IgD-negative memory B cell (primary cell): ENCODE results near the gene TAOK3. TPM values are rescaled to one million over a fixed set of nuclear protein-coding genes. Genes with fewer than 3 reads are reported as not detected.
"Not testable (repeated sequence)": the region's sequence is repeated elsewhere in the genome, so short reads cannot be mapped to it uniquely, and the experiment has no call there.

Experiments
- H3K27ac Mint-ChIP-seq, 3 donors: one replicate each; pipeline ENCODE4 v1.8.0; 2020 to 2022; ENCODE audit warnings: mild to moderate bottlenecking in 3 of 3, mixed read lengths in 3 of 3, moderate library complexity in 1 of 3
- H3K27me3 Mint-ChIP-seq: one replicate; pipeline ENCODE4 v1.8.0; 2021; ENCODE audit warnings: mixed read lengths
- H3K36me3 Mint-ChIP-seq: one replicate; pipeline ENCODE4 v1.8.0; 2020; ENCODE audit warnings: mild to moderate bottlenecking, mixed read lengths
- H3K4me1 Mint-ChIP-seq, 3 donors: one replicate each; pipeline ENCODE4 v1.8.0; 2020 to 2022; ENCODE audit warnings: mixed read lengths in 3 of 3, mild to moderate bottlenecking in 1 of 3
- H3K4me3 Mint-ChIP-seq, 4 donors: one replicate each; pipeline ENCODE4 v1.8.0; 2020 to 2022; ENCODE audit warnings: mild to moderate bottlenecking in 4 of 4, mixed read lengths in 4 of 4, moderate library complexity in 3 of 4
- H3K9me3 Mint-ChIP-seq, 3 donors: one replicate each; pipeline ENCODE4 v1.8.0; 2020 to 2021; ENCODE audit warnings: mixed read lengths in 3 of 3, mild to moderate bottlenecking in 1 of 3
- polyA plus RNA-seq: library from polyadenylated mRNA; unstranded; fragments of 300-500 nt; fragmentation: Illumina TruSeq; gene quantifications from one replicate; pipeline ENCODE4 v1.2.3, GENCODE V29; 2021

Gene TAOK3
- polyA plus RNA-seq, 1 donor from 2014 or later, result 107 TPM

- Mint-ChIP-seq H3K27me3 (no peaks in the 10 kb centered on the region), H3K9me3 (no peaks in the 10 kb centered on the region), H3K4me3 (peak overlapping the region in 1 of 4 donors; percentile 7), H3K36me3 (no peaks in the 10 kb centered on the region), H3K4me1 (peaks cover 42 to 62% (median 48%) of the 10 kb centered on the region in 3 donors), H3K27ac (no peak overlapping the region)
Observed at GRCh38 chr12:118311666-118312065, 61.0 kb downstream of the TAOK3 start.

GRCh38 chr12:118310320-118310719, 62.4 kb downstream of the TAOK3 start:
- no peaks in the 10 kb centered on the region for H3K9me3 Mint-ChIP-seq
- no peak overlapping the region for H3K4me3 Mint-ChIP-seq
- no peaks in the 10 kb centered on the region for H3K36me3 Mint-ChIP-seq
- no peaks in the 10 kb centered on the region for H3K27me3 Mint-ChIP-seq
- H3K4me1 Mint-ChIP-seq, result peaks cover 35 to 49% (median 47%) of the 10 kb centered on the region in 3 donors
- no peak overlapping the region for H3K27ac Mint-ChIP-seq

GRCh38 chr12:118308006-118308405, 64.7 kb downstream of the TAOK3 start:
- H3K27ac Mint-ChIP-seq, result peak overlapping the region in 1 of 3 donors; percentile 90
- not testable (repeated sequence) for H3K36me3 Mint-ChIP-seq, H3K9me3 Mint-ChIP-seq, H3K27me3 Mint-ChIP-seq
- H3K4me3 Mint-ChIP-seq, result peak overlapping the region in 2 of 4 donors; percentile 24 to 67
- H3K4me1 Mint-ChIP-seq, result peaks cover 26 to 36% (median 36%) of the 10 kb centered on the region in 3 donors

- no peaks in the 10 kb centered on the region for H3K27me3 Mint-ChIP-seq
- peak overlapping the region in 2 of 3 donors; percentile 47 to 90 for H3K27ac Mint-ChIP-seq
- H3K4me3 Mint-ChIP-seq, result peak overlapping the region in 2 of 4 donors; percentile 51 to 67
- peaks cover 27 to 37% (median 35%) of the 10 kb centered on the region in 3 donors for H3K4me1 Mint-ChIP-seq
- no peaks in the 10 kb centered on the region for H3K9me3 Mint-ChIP-seq
- no peaks in the 10 kb centered on the region for H3K36me3 Mint-ChIP-seq
Observed at GRCh38 chr12:118307069-118307954, 65.4 kb downstream of the TAOK3 start.

DNA sequence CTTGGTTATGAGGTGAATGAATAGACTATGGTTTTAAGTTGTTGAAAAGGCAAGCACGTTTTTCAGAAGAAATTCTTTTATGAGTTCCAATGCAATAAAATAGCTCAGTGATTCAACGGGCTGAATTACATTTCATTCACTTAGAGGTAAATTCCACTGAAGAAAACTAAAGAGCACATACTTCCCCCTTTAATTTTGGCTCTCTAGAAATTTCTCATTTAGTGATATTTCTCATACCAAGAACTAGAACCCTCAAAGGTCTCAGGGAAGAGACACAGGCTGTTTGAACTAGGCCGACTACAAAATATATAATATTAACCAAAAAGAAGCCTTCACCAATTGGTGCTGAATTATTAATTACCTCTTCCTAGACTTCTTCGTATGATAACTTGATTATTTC, 68.6 kb downstream of the TAOK3 start:
- Mint-ChIP-seq H3K27me3 (no peaks in the 10 kb centered on the region), H3K4me3 (no peak overlapping the region), H3K36me3 (no peaks in the 10 kb centered on the region), H3K27ac (no peak overlapping the region), H3K9me3 (no peaks in the 10 kb centered on the region), H3K4me1 (peaks cover 43 to 48% (median 47%) of the 10 kb centered on the region in 3 donors)

DNA sequence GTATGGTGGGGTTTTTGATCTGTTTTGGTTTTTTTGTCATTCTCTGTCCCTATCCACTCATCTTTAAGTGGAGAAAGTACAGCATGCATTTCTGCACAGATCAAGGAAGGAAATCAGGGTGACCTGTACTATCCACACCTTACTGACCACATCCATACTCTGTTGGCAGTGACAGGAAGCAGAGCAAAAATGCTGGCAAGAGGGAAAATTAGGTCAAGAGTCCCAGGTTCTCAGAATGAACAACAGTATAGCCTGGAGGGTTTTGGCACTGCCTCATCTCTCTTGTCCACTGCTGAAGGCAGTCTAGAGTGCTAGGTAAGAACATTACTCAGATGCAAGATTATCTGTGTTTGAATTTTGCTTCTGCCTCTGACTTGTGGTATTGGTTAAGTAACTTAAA, 70.7 kb downstream of the TAOK3 start:
- Mint-ChIP-seq H3K27ac (peak overlapping the region in 1 of 3 donors; percentile 54), H3K36me3 (no peaks in the 10 kb centered on the region), H3K4me3 (peak overlapping the region in 1 of 4 donors; percentile 29), H3K9me3 (no peaks in the 10 kb centered on the region), H3K27me3 (no peaks in the 10 kb centered on the region), H3K4me1 (peaks cover 31 to 40% (median 36%) of the 10 kb centered on the region in 3 donors)

DNA sequence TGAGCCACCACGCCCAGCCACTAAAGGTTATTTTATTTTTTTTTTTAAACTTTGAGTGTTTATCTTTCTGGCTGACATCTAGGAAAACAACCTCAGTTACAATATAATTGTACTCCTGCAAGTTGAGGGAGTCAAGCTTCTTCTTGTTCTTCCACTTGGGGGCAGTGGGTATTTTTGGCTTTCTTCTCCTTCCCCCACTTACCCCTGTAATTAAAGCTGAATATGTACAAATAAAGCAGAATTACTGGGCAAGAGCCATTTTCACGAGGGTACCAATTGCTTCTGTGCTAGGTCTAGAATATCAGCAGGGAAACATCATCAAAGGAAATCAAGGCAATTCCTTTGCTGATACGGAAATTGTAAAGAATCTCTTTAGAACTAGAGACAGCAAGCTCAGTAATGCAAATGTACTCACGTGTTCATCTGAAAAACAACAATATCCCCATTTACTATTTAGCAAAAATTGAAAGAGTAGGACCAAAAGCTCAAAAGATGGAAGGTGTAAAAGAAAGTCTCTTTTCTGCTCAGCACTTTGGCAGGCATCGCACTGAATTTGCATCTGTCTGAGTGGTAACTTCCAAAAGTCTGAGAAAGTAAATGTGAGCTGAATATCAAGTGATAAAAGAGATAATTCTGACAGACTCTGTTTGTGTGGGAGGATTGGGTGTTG, 72.8 kb downstream of the TAOK3 start:
- Mint-ChIP-seq H3K27ac (peak overlapping the region in 2 of 3 donors; percentile 21 to 73), H3K9me3 (no peaks in the 10 kb centered on the region), H3K27me3 (no peaks in the 10 kb centered on the region), H3K4me3 (peak overlapping the region in 1 of 4 donors; percentile 7), H3K36me3 (peaks cover 3% of the 10 kb centered on the region), H3K4me1 (peaks cover 30 to 40% (median 35%) of the 10 kb centered on the region in 3 donors)

- Mint-ChIP-seq H3K27ac (no peak overlapping the region), H3K4me3 (no peak overlapping the region), H3K4me1 (peaks cover 23 to 28% (median 24%) of the 10 kb centered on the region in 3 donors), H3K27me3 (no peaks in the 10 kb centered on the region), H3K9me3 (no peaks in the 10 kb centered on the region), H3K36me3 (peaks cover 6% of the 10 kb centered on the region)
Observed at GRCh38 chr12:118297284-118297683, 75.4 kb downstream of the TAOK3 start.

DNA sequence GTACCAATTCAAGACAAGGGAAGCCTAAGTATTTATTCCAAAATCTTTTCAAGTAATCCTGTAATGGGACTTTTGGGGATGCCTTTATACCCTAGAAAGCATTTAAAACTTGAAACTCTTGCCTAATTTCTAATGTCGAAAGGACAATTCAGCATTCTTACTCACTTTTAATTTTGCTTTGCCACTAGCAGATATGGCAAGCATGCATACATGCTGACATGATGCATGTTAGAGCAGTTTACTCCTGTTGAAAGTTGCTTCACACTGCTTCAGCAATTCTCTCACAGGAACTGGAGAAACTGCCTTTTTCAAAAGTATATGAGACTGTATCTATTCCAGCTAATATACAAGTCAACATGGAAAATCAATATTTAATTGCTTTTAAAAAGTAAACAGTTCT, 79.9 kb downstream of the TAOK3 start:
- Mint-ChIP-seq H3K4me1 (peaks cover 0 to 8% (median 7%) of the 10 kb centered on the region in 3 donors), H3K27me3 (no peaks in the 10 kb centered on the region), H3K4me3 (no peak overlapping the region), H3K36me3 (peaks cover 9% of the 10 kb centered on the region), H3K9me3 (no peaks in the 10 kb centered on the region), H3K27ac (no peak overlapping the region)

GRCh38 chr12:118290130-118290529, 82.6 kb downstream of the TAOK3 start:
- no peaks in the 10 kb centered on the region for H3K27me3 Mint-ChIP-seq
- no peak overlapping the region for H3K27ac Mint-ChIP-seq
- H3K4me1 Mint-ChIP-seq, result peaks cover 0 to 11% (median 9%) of the 10 kb centered on the region in 3 donors
- H3K9me3 Mint-ChIP-seq, result peaks cover 0 to 2% (median 0%) of the 10 kb centered on the region in 3 donors
- H3K36me3 Mint-ChIP-seq, result peaks cover 13% of the 10 kb centered on the region
- no peak overlapping the region for H3K4me3 Mint-ChIP-seq

GRCh38 chr12:118288174-118288573, 84.5 kb downstream of the TAOK3 start:
- no peaks in the 10 kb centered on the region for H3K27me3 Mint-ChIP-seq
- H3K4me1 Mint-ChIP-seq, result peaks cover 0 to 10% (median 9%) of the 10 kb centered on the region in 3 donors
- H3K4me3 Mint-ChIP-seq, result no peak overlapping the region
- peaks cover 9% of the 10 kb centered on the region for H3K36me3 Mint-ChIP-seq
- no peak overlapping the region for H3K27ac Mint-ChIP-seq
- H3K9me3 Mint-ChIP-seq, result peaks cover 0 to 2% (median 0%) of the 10 kb centered on the region in 3 donors

DNA sequence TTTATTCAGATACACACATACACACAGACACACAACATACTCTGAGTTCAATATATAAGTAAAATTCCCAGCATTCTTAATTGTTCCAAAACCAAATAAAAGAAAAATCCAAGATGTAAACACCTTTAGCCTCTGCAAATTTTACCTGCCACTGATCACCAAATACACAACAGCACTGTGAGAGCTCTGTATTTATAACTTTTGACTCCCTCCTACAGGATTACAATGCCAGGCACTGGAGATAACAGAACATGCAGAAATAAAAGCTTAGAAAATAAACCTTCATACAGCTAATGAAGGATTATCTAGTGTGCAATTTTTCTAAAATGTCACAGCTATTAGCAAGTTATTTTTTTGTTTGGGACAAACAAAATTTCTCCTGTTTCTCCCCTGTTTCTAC, 85.0 kb downstream of the TAOK3 start:
- Mint-ChIP-seq H3K36me3 (peaks cover 9% of the 10 kb centered on the region), H3K9me3 (peaks cover 0 to 2% (median 0%) of the 10 kb centered on the region in 3 donors), H3K4me1 (peaks cover 0 to 10% (median 9%) of the 10 kb centered on the region in 3 donors), H3K27ac (peak overlapping the region in 1 of 3 donors; percentile 78), H3K4me3 (no peak overlapping the region), H3K27me3 (no peaks in the 10 kb centered on the region)

- Mint-ChIP-seq H3K27ac (no peak overlapping the region), H3K36me3 (peaks cover 14% of the 10 kb centered on the region), H3K4me3 (no peak overlapping the region), H3K4me1 (peaks cover 0 to 5% (median 4%) of the 10 kb centered on the region in 3 donors), H3K9me3 (peaks cover 0 to 2% (median 0%) of the 10 kb centered on the region in 3 donors), H3K27me3 (no peaks in the 10 kb centered on the region)
Observed at GRCh38 chr12:118282767-118283166, 89.9 kb downstream of the TAOK3 start.

GRCh38 chr12:118278288-118278687, 94.4 kb downstream of the TAOK3 start:
- not testable (repeated sequence) for H3K9me3 Mint-ChIP-seq, H3K27me3 Mint-ChIP-seq, H3K4me3 Mint-ChIP-seq, H3K36me3 Mint-ChIP-seq
- H3K4me1 Mint-ChIP-seq, result peaks cover 12 to 16% (median 15%) of the 10 kb centered on the region in 3 donors
- peak overlapping the region in 1 of 3 donors; percentile 72 for H3K27ac Mint-ChIP-seq

DNA sequence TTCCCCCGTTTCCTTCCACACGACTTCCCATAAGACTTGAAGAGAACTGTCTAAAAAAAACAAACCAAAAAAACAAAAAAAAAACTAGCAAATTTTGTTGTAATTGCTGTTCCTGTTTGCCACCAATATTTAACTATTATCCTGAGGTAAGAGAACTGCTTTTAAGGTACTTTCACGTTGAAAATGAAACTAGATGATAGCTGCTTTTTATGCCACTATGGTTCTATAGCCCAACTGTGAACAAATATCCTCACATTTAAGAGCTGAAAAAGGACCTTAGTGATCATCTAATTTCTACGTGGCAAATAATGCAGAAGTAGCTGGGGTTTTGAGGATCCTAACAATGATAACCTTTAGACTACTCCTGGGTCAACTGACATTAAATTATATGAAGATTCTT, 98.6 kb downstream of the TAOK3 start:
- Mint-ChIP-seq H3K27me3 (no peaks in the 10 kb centered on the region), H3K4me3 (no peak overlapping the region), H3K4me1 (peaks cover 14 to 27% (median 16%) of the 10 kb centered on the region in 3 donors), H3K9me3 (peaks cover 0 to 3% (median 0%) of the 10 kb centered on the region in 3 donors), H3K36me3 (peaks cover 6% of the 10 kb centered on the region), H3K27ac (no peak overlapping the region)
